Activated CD4-positive, alpha-beta T cell treated with anti-CD3 and anti-CD28 coated beads, Interleukin-2, amount 10 ng/mL, durations not matched to agents 24 days and 14 days (primary cell): ENCODE measurements around the gene CCNB1. TPM values are rescaled to one million over a fixed set of nuclear protein-coding genes. Genes with fewer than 3 reads are reported as not detected.
A peak's percentile ranks its signal among the peaks of the same experiment; 100 is the strongest.
"Not testable (repeated sequence)": the region's sequence is repeated elsewhere in the genome, so short reads cannot be mapped to it uniquely, and the experiment has no call there.

ENCODE experiments used
- DNase-seq: peaks from one replicate; pipeline ENCODE4 v3.0.0; 2022
- H3K27ac Mint-ChIP-seq: one replicate; pipeline ENCODE4 v1.8.0; 2022; ENCODE audit warnings: mild to moderate bottlenecking, mixed read lengths
- H3K27me3 Mint-ChIP-seq: one replicate; pipeline ENCODE4 v1.8.0; 2022; ENCODE audit warnings: mixed read lengths
- H3K36me3 Mint-ChIP-seq: one replicate; pipeline ENCODE4 v1.8.0; 2022; ENCODE audit warnings: low read depth, mild to moderate bottlenecking, mixed read lengths
- H3K4me1 Mint-ChIP-seq: one replicate; pipeline ENCODE4 v1.8.0; 2021; ENCODE audit warnings: mixed read lengths
- H3K4me3 Mint-ChIP-seq: one replicate; pipeline ENCODE4 v1.8.0; 2022; ENCODE audit warnings: mild to moderate bottlenecking, moderate library complexity, mixed read lengths
- H3K9me3 Mint-ChIP-seq: one replicate; pipeline ENCODE4 v1.8.0; 2021; ENCODE audit warnings: mixed read lengths
- intact Hi-C: fragments of 100-400 bp; cut with micrococcal nuclease; formaldehyde crosslinking; loops from one replicate; pipeline ENCODE4 v1.15.1; 2023
- total RNA-seq: library from RNA; stranded (reverse); gene quantifications from 2 replicates; pipeline ENCODE4 v1.2.3, GENCODE V29; 2022

Gene CCNB1
- total RNA-seq, 1 donor from 2014 or later, result 122 TPM

- H3K27me3 Mint-ChIP-seq, result no peaks in the 10 kb centered on the region
- DNase-seq, result no peak
- intact Hi-C loops, result no loop called here
- H3K4me3 Mint-ChIP-seq, result no peak overlapping the region
- peaks cover 18% of the 10 kb centered on the region for H3K36me3 Mint-ChIP-seq
- H3K9me3 Mint-ChIP-seq, result no peaks in the 10 kb centered on the region
- no peak overlapping the region for H3K27ac Mint-ChIP-seq
- peaks cover 1% of the 10 kb centered on the region for H3K4me1 Mint-ChIP-seq
Observed at GRCh38 chr5:69206528-69207190, 39.7 kb downstream of the CCNB1 start.

GRCh38 chr5:69209602-69210001, 42.7 kb downstream of the CCNB1 start:
- H3K27me3 Mint-ChIP-seq, result no peaks in the 10 kb centered on the region
- peaks cover 13% of the 10 kb centered on the region for H3K36me3 Mint-ChIP-seq
- no peaks in the 10 kb centered on the region for H3K9me3 Mint-ChIP-seq
- no peak overlapping the region for H3K27ac Mint-ChIP-seq
- intact Hi-C loops, result no loop called here
- DNase-seq, result no peak
- peaks cover 5% of the 10 kb centered on the region for H3K4me1 Mint-ChIP-seq
- no peak overlapping the region for H3K4me3 Mint-ChIP-seq

GRCh38 chr5:69211200-69211599, 44.2 kb downstream of the CCNB1 start:
- DNase-seq, result no peak
- Mint-ChIP-seq H3K9me3 (no peaks in the 10 kb centered on the region), H3K36me3 (peaks cover 16% of the 10 kb centered on the region), H3K4me3 (no peak overlapping the region), H3K4me1 (peaks cover 11% of the 10 kb centered on the region), H3K27ac (no peak overlapping the region), H3K27me3 (no peaks in the 10 kb centered on the region)
- intact Hi-C loops, result no loop called here

GRCh38 chr5:69212022-69212421, 45.1 kb downstream of the CCNB1 start:
- intact Hi-C loops, result no loop called here
- H3K27me3 Mint-ChIP-seq, result no peaks in the 10 kb centered on the region

GRCh38 chr5:69213513-69214215, 46.7 kb downstream of the CCNB1 start:
- no peak overlapping the region for H3K4me3 Mint-ChIP-seq
- H3K9me3 Mint-ChIP-seq, result no peaks in the 10 kb centered on the region
- H3K36me3 Mint-ChIP-seq, result peaks cover 10% of the 10 kb centered on the region

More at GRCh38 chr5:69212022-69212421, 45.1 kb downstream of the CCNB1 start:
- Mint-ChIP-seq H3K36me3 (peaks cover 12% of the 10 kb centered on the region), H3K4me1 (peaks cover 12% of the 10 kb centered on the region), H3K4me3 (no peak overlapping the region), H3K9me3 (no peaks in the 10 kb centered on the region), H3K27ac (no peak overlapping the region)
- DNase-seq, result no peak

GRCh38 chr5:69217151-69217511, 50.2 kb downstream of the CCNB1 start:
- no peaks in the 10 kb centered on the region for H3K9me3 Mint-ChIP-seq
- intact Hi-C loops, result loop anchor here (1.0 kb wide), 3 partner anchors 28 to 124 kb away; partner anchors contain the start of genes CCNB1 and CENPH
- peaks cover 17% of the 10 kb centered on the region for H3K4me1 Mint-ChIP-seq

More at GRCh38 chr5:69213513-69214215, 46.7 kb downstream of the CCNB1 start:
- no peak for DNase-seq
- Mint-ChIP-seq H3K27me3 (no peaks in the 10 kb centered on the region), H3K4me1 (peaks cover 16% of the 10 kb centered on the region), H3K27ac (no peak overlapping the region)
- intact Hi-C loops, result no loop called here

GRCh38 chr5:69217548-69218526, 50.9 kb downstream of the CCNB1 start:
- peak; percentile 98 for DNase-seq
- Mint-ChIP-seq H3K9me3 (no peaks in the 10 kb centered on the region), H3K4me3 (peak overlapping the region; percentile 96), H3K27me3 (no peaks in the 10 kb centered on the region), H3K36me3 (peaks cover 15% of the 10 kb centered on the region), H3K27ac (peak overlapping the region; percentile 98), H3K4me1 (peaks cover 17% of the 10 kb centered on the region)
- intact Hi-C loops, result loop anchor here (1.0 kb wide), 5 partner anchors 16 to 151 kb away; partner anchors contain the start of genes AK6, CCNB1, CDK7 and CENPH

More at GRCh38 chr5:69217151-69217511, 50.2 kb downstream of the CCNB1 start:
- H3K36me3 Mint-ChIP-seq, result peaks cover 14% of the 10 kb centered on the region
- no peaks in the 10 kb centered on the region for H3K27me3 Mint-ChIP-seq
- DNase-seq, result no peak
- peak overlapping the region; percentile 96 for H3K4me3 Mint-ChIP-seq
- H3K27ac Mint-ChIP-seq, result peak overlapping the region; percentile 98

GRCh38 chr5:69219939-69220338, 53.0 kb downstream of the CCNB1 start:
- H3K36me3 Mint-ChIP-seq, result peaks cover 16% of the 10 kb centered on the region
- H3K9me3 Mint-ChIP-seq, result no peaks in the 10 kb centered on the region
- no peaks in the 10 kb centered on the region for H3K27me3 Mint-ChIP-seq
- H3K4me3 Mint-ChIP-seq, result no peak overlapping the region
- peaks cover 15% of the 10 kb centered on the region for H3K4me1 Mint-ChIP-seq
- H3K27ac Mint-ChIP-seq, result no peak overlapping the region
- no peak for DNase-seq
- intact Hi-C loops, result no loop called here

GRCh38 chr5:69220371-69220770, 53.4 kb downstream of the CCNB1 start:
- Mint-ChIP-seq H3K4me1 (peaks cover 14% of the 10 kb centered on the region), H3K36me3 (peaks cover 13% of the 10 kb centered on the region)
- H3K4me3 Mint-ChIP-seq, DNase-seq, H3K27ac Mint-ChIP-seq, intact Hi-C loops, H3K27me3 Mint-ChIP-seq, H3K9me3 Mint-ChIP-seq: not testable (repeated sequence)

- Mint-ChIP-seq H3K4me1 (peaks cover 14% of the 10 kb centered on the region), H3K36me3 (peaks cover 14% of the 10 kb centered on the region)
- DNase-seq, H3K9me3 Mint-ChIP-seq, H3K27me3 Mint-ChIP-seq, intact Hi-C loops, H3K27ac Mint-ChIP-seq, H3K4me3 Mint-ChIP-seq: not testable (repeated sequence)
Observed at GRCh38 chr5:69220833-69221232, 53.9 kb downstream of the CCNB1 start.

- Mint-ChIP-seq H3K9me3 (no peaks in the 10 kb centered on the region), H3K36me3 (peaks cover 20% of the 10 kb centered on the region), H3K4me3 (no peak overlapping the region), H3K4me1 (peaks cover 1% of the 10 kb centered on the region), H3K27me3 (no peaks in the 10 kb centered on the region), H3K27ac (no peak overlapping the region)
- DNase-seq, result no peak
- intact Hi-C loops, result no loop called here
Observed at GRCh38 chr5:69224520-69224919, 57.6 kb downstream of the CCNB1 start.

- H3K4me1 Mint-ChIP-seq, result no peaks in the 10 kb centered on the region
- DNase-seq, result no peak
- no peaks in the 10 kb centered on the region for H3K27me3 Mint-ChIP-seq
- no peaks in the 10 kb centered on the region for H3K9me3 Mint-ChIP-seq
- intact Hi-C loops, result no loop called here
- no peak overlapping the region for H3K27ac Mint-ChIP-seq
- peaks cover 21% of the 10 kb centered on the region for H3K36me3 Mint-ChIP-seq
- no peak overlapping the region for H3K4me3 Mint-ChIP-seq
Observed at GRCh38 chr5:69225860-69226259, 58.9 kb downstream of the CCNB1 start.
